ENCODE data around the gene ASPA.

The ASPA gene

DNA sequence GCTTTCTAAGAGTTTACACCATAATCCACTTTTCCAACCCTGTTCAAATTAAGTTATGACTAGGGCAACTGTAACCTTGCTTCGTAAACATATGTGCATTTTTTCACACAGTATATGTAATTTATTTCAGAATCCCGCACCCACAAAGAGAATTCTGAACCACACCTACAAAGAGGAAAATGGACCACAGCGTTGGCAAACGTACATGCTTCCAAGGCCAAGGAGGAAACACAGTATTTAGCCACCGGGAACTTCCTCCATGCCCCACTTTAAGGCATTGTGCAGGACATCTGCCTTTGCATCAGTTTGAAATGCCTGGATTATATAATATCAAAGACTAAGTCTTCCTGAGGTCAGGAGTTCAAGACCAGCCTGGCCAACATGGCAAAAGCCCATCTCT, 6.3 kb upstream of the ASPA start:
- H3K4me3 ChIP-seq (ENCODE audit: low read length) = no peak overlapping the region
- H3K9me3 ChIP-seq (replicated peaks; ENCODE audit: insufficient read depth, low read length) = no peaks in the 10 kb centered on the region
- no peaks in the 10 kb centered on the region for H4K20me1 ChIP-seq (ENCODE audit: insufficient read depth, low read length)
- H3K79me2 ChIP-seq (ENCODE audit: low read length) = no peaks in the 10 kb centered on the region
- H3K9ac ChIP-seq (ENCODE audit: low read length) = no peak overlapping the region
- H3K4me2 ChIP-seq (ENCODE audit: low read depth, low read length) = no peak overlapping the region
- H3K27ac ChIP-seq (ENCODE audit: low read length) = no peak overlapping the region
- no peaks in the 10 kb centered on the region for H3K27me3 ChIP-seq (replicated peaks; ENCODE audit: insufficient read depth, low read length)
- H3K4me1 ChIP-seq (ENCODE audit: low read length) = no peaks in the 10 kb centered on the region
- H3K36me3 ChIP-seq (replicated peaks; ENCODE audit: insufficient read depth, low read length) = no peaks in the 10 kb centered on the region
- H3F3A ChIP-seq (ENCODE audit: insufficient read depth, low read length) = no peaks in the 10 kb centered on the region
- H2AFZ ChIP-seq (ENCODE audit: low read length) = no peak overlapping the region
- TF ChIP-seq, protein P1, sequence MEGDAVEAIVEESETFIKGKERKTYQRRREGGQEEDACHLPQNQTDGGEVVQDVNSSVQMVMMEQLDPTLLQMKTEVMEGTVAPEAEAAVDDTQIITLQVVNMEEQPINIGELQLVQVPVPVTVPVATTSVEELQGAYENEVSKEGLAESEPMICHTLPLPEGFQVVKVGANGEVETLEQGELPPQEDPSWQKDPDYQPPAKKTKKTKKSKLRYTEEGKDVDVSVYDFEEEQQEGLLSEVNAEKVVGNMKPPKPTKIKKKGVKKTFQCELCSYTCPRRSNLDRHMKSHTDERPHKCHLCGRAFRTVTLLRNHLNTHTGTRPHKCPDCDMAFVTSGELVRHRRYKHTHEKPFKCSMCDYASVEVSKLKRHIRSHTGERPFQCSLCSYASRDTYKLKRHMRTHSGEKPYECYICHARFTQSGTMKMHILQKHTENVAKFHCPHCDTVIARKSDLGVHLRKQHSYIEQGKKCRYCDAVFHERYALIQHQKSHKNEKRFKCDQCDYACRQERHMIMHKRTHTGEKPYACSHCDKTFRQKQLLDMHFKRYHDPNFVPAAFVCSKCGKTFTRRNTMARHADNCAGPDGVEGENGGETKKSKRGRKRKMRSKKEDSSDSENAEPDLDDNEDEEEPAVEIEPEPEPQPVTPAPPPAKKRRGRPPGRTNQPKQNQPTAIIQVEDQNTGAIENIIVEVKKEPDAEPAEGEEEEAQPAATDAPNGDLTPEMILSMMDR (IDR thresholded peaks at IDR 0.05; ENCODE audit: low read length) = no peak
- no peak for TF ChIP-seq EZH2 (optimal IDR thresholded peaks at IDR 0.05; ENCODE audit: low read depth, low read length)
- no peak for TF ChIP-seq EZH2phosphoT487 (IDR thresholded peaks at IDR 0.05; ENCODE audit: low read length)
- DNase-seq = no peak
- no peaks in the 10 kb centered on the region for H3K9me2 ChIP-seq (replicated peaks; ENCODE audit: insufficient read depth, low read length)

DNA sequence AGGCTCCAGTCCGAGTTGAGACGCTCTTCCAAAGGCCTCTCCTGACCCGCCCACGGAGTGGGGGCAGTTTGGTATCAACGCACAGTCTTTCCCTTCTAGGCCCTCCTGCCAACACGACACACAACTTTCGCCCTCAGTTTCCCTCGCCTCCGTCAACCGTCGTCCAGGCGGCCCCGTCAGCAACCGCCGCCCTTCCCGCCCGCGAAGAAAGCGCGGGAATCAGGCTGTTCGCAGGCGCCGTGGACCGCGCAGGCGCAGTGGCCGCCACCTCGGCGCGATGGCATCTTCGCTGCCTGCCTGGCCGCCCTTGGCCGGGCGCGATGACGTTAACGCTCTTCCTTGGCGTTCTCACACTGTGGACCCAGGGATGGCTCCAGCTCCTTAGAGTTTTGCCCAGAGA, 4.2 kb upstream of the ASPA start, which contains the start of gene SPATA22:
SPATA22 (minus strand) TSS at position 221 of the 400 bp plus-strand sequence. CDS start 2,494 bp downstream, outside the sequence.
- TF ChIP-seq, protein P1 (IDR thresholded peaks at IDR 0.05; ENCODE audit: low read length) = no peak
- no peak for TF ChIP-seq EZH2 (optimal IDR thresholded peaks at IDR 0.05; ENCODE audit: low read depth, low read length)
- TF ChIP-seq EZH2phosphoT487 (IDR thresholded peaks at IDR 0.05; ENCODE audit: low read length) = no peak
- H3K4me1 ChIP-seq (ENCODE audit: low read length) = no peaks in the 10 kb centered on the region
- H3K27me3 ChIP-seq (replicated peaks; ENCODE audit: insufficient read depth, low read length) = no peaks in the 10 kb centered on the region
- no peaks in the 10 kb centered on the region for H3K36me3 ChIP-seq (replicated peaks; ENCODE audit: insufficient read depth, low read length)
- H3K9me2 ChIP-seq (replicated peaks; ENCODE audit: insufficient read depth, low read length) = no peaks in the 10 kb centered on the region
- H3K9ac ChIP-seq (ENCODE audit: low read length) = no peak within 1 kb of the TSS
- no peak within 1 kb of the TSS for H2AFZ ChIP-seq (ENCODE audit: low read length)
- H3K27ac ChIP-seq (ENCODE audit: low read length) = no peak within 1 kb of the TSS
- H4K20me1 ChIP-seq (ENCODE audit: insufficient read depth, low read length) = no peaks in the 10 kb centered on the region
- no peaks in the 10 kb centered on the region for H3K79me2 ChIP-seq (ENCODE audit: low read length)
- DNase-seq = no peak
- H3K4me3 ChIP-seq (ENCODE audit: low read length) = no peak within 1 kb of the TSS
- no peaks in the 10 kb centered on the region for H3F3A ChIP-seq (ENCODE audit: insufficient read depth, low read length)
- no peak within 1 kb of the TSS for H3K4me2 ChIP-seq (ENCODE audit: low read depth, low read length)
- H3K9me3 ChIP-seq (replicated peaks; ENCODE audit: insufficient read depth, low read length) = no peaks in the 10 kb centered on the region

DNA sequence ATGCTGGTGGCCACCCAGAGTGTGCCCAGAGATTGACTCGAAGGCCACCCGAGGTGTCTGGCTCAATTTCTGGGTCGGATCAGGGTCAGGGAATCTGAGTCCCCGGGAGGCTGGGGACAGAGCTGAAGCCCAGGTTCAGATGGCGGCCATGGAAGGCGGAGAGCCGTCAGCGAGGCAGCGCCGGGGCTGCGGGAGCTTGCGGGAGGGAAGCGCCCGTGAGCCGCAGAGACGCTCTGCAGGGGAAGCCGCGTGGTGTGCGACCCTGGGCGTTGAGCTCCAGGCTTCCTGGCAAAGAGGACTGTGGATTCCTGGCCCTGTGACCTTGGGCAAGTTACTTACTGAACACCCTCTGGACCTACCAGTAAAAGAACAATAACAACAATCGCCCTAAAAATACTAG, 3.7 kb upstream of the ASPA start:
- Histone ChIP-seq H3K9ac (ENCODE audit: low read length) (no peak overlapping the region), H3F3A (ENCODE audit: insufficient read depth, low read length) (no peaks in the 10 kb centered on the region), H3K9me3 (replicated peaks; ENCODE audit: insufficient read depth, low read length) (no peaks in the 10 kb centered on the region), H3K36me3 (replicated peaks; ENCODE audit: insufficient read depth, low read length) (no peaks in the 10 kb centered on the region), H3K9me2 (replicated peaks; ENCODE audit: insufficient read depth, low read length) (no peaks in the 10 kb centered on the region), H2AFZ (ENCODE audit: low read length) (no peak overlapping the region), H3K4me2 (ENCODE audit: low read depth, low read length) (no peak overlapping the region), H4K20me1 (ENCODE audit: insufficient read depth, low read length) (no peaks in the 10 kb centered on the region), H3K27ac (ENCODE audit: low read length) (no peak overlapping the region), H3K4me1 (ENCODE audit: low read length) (no peaks in the 10 kb centered on the region), H3K4me3 (ENCODE audit: low read length) (no peak overlapping the region), H3K27me3 (replicated peaks; ENCODE audit: insufficient read depth, low read length) (no peaks in the 10 kb centered on the region), H3K79me2 (ENCODE audit: low read length) (no peaks in the 10 kb centered on the region)
- TF ChIP-seq EZH2phosphoT487 (IDR thresholded peaks at IDR 0.05; ENCODE audit: low read length) (no peak), EZH2 (optimal IDR thresholded peaks at IDR 0.05; ENCODE audit: low read depth, low read length) (no peak)
- TF ChIP-seq, protein P1 (IDR thresholded peaks at IDR 0.05; ENCODE audit: low read length) = no peak
- DNase-seq = no peak
